Liver (tissue), 9 donors: ENCODE data around the gene SH3D21. TPM values are rescaled to one million over a fixed set of nuclear protein-coding genes. Genes with fewer than 3 reads are reported as not detected.
A peak's percentile ranks its signal among the peaks of the same experiment; 100 is the strongest.

Source experiments
- DNase-seq: peaks from one replicate; pipeline ENCODE4 v3.0.0-alpha.2; 2017; ENCODE audit warnings: low spot score
- H3K27ac ChIP-seq, 2 donors: one replicate each; pipeline ENCODE4 v1.7.0; 2013; ENCODE audit warnings: inconsistent platforms in 2 of 2, low read length in 2 of 2, control low read depth in 1 of 2, low read depth in 1 of 2, mild to moderate bottlenecking in 1 of 2
- H3K27me3 ChIP-seq, 4 donors: one replicate each; pipeline versions ENCODE4 v1.6.1 to v1.7.0; 2013; ENCODE audit warnings: low read length in 3 of 4, inconsistent platforms in 1 of 4, mild to moderate bottlenecking in 1 of 4, moderate library complexity in 1 of 4; ENCODE audit not compliant: control insufficient read depth in 4 of 4, insufficient read depth in 4 of 4
- H3K36me3 ChIP-seq, 4 donors: one replicate each; pipeline versions ENCODE4 v1.6.1 to v1.7.0; 2013; ENCODE audit warnings: low read length in 3 of 4, mild to moderate bottlenecking in 3 of 4, low read depth in 1 of 4, moderate library complexity in 1 of 4; ENCODE audit not compliant: control insufficient read depth in 4 of 4, insufficient read depth in 3 of 4
- H3K4me1 ChIP-seq, 4 donors: one replicate each; pipeline versions ENCODE4 v1.6.1 to v1.7.0; 2013; ENCODE audit warnings: low read length in 3 of 4, mild to moderate bottlenecking in 3 of 4, moderate library complexity in 1 of 4; ENCODE audit not compliant: control insufficient read depth in 4 of 4, insufficient read depth in 4 of 4
- H3K4me3 ChIP-seq, 3 donors: one replicate each; pipeline versions ENCODE4 v1.6.1 to v1.7.0; 2013; ENCODE audit warnings: low read length in 3 of 3, control low read depth in 1 of 3, low read depth in 1 of 3, mild to moderate bottlenecking in 1 of 3
- H3K9ac ChIP-seq, 2 donors: one replicate each; pipeline ENCODE4 v1.7.0; 2013; ENCODE audit warnings: low read length in 2 of 2, mild to moderate bottlenecking in 2 of 2, moderate library complexity in 2 of 2, control low read depth in 1 of 2, low read depth in 1 of 2
- H3K9me3 ChIP-seq, 4 donors: one replicate each; pipeline versions ENCODE4 v1.6.1 to v1.7.0; 2013; ENCODE audit warnings: low read length in 3 of 4; ENCODE audit not compliant: control insufficient read depth in 4 of 4
- ATF3 ChIP-seq: IDR thresholded peaks from 2 replicates; pipeline ENCODE4 v1.6.1; 2016; ENCODE audit warnings: antibody characterized with exemption
- CTCF ChIP-seq: fragments of 150-350 bp; IDR thresholded peaks from 2 replicates; pipeline ENCODE4 v1.5.1; 2017; ENCODE audit warnings: improper control_type of control experiment, low read depth, low read length; ENCODE audit not compliant: missing input control
- EGR1 ChIP-seq, 2 donors: IDR thresholded peaks; 2 replicates each; pipeline ENCODE4 v1.6.1; 2016 to 2018; ENCODE audit warnings: antibody characterized with exemption in 2 of 2, low read depth in 2 of 2
- FOXA2 ChIP-seq: IDR thresholded peaks from 2 replicates; pipeline ENCODE4 v1.6.1; 2016; ENCODE audit warnings: antibody characterized with exemption
- GABPA ChIP-seq, 2 donors: IDR thresholded peaks in 1 of 2; conservative IDR thresholded peaks in 1 of 2; 2 replicates each; pipeline ENCODE4 v1.6.1; 2016; ENCODE audit warnings: antibody characterized with exemption in 2 of 2, mild to moderate bottlenecking in 1 of 2, moderate library complexity in 1 of 2
- HNF4A ChIP-seq, 2 donors: conservative IDR thresholded peaks; 2 replicates each; pipeline ENCODE4 v1.6.1; 2016; ENCODE audit warnings: antibody characterized with exemption in 2 of 2, mild to moderate bottlenecking in 2 of 2
- HNF4G ChIP-seq: IDR thresholded peaks from 2 replicates; pipeline ENCODE4 v1.6.1; 2016; ENCODE audit warnings: antibody characterized with exemption
- JUND ChIP-seq, 2 donors: IDR thresholded peaks; 2 replicates each; pipeline ENCODE4 v1.6.1; 2016; ENCODE audit warnings: antibody characterized with exemption in 2 of 2
- MAX ChIP-seq: IDR thresholded peaks from 2 replicates; pipeline ENCODE4 v1.6.1; 2016; ENCODE audit warnings: antibody characterized with exemption
- NR2F2 ChIP-seq: IDR thresholded peaks from 2 replicates; pipeline ENCODE4 v1.6.1; 2016; ENCODE audit warnings: antibody characterized with exemption
- RAD21 ChIP-seq, 2 donors: IDR thresholded peaks; 2 replicates each; pipeline ENCODE4 v1.6.1; 2016; ENCODE audit warnings: antibody characterized with exemption in 2 of 2, mild to moderate bottlenecking in 2 of 2
- RXRA ChIP-seq, 2 donors: IDR thresholded peaks; 2 replicates each; pipeline ENCODE4 v1.6.1; 2017 to 2018; ENCODE audit warnings: antibody characterized with exemption in 2 of 2, mild to moderate bottlenecking in 1 of 2
- SP1 ChIP-seq: IDR thresholded peaks from 2 replicates; pipeline ENCODE4 v1.6.1; 2018; ENCODE audit warnings: antibody characterized with exemption, mild to moderate bottlenecking
- YY1 ChIP-seq: IDR thresholded peaks from 2 replicates; pipeline ENCODE4 v1.6.1; 2016; ENCODE audit warnings: antibody characterized with exemption, mild to moderate bottlenecking
- ZBTB33 ChIP-seq: IDR thresholded peaks from 2 replicates; pipeline ENCODE4 v1.6.1; 2016; ENCODE audit warnings: antibody characterized with exemption
- WGBS: extraction: QIAGEN DNeasy Blood & Tissue Kit; methylation state at CpG from one replicate; pipeline ENCODE4 v1.1.7; 2013; 5-methylcytosine and 5-hydroxymethylcytosine counted together
- polyA plus RNA-seq, 2 donors: library from polyadenylated mRNA; stranded (reverse) in 1 of 2; unstranded in 1 of 2; fragments of 200-250 nt in 1 of 2; fragments of >200 nt in 1 of 2; fragmentation: Nextera tagmentation in 1 of 2; extraction: Ambion mirVana in 1 of 2; gene quantifications; one replicate each; pipeline versions ENCODE4 v1.2.1 to v1.2.3, GENCODE V29; 2013 to 2015
- total RNA-seq, 2 donors: library from RNA; depleted of rRNA; stranded (reverse); fragments of >200 nt; gene quantifications; one replicate each; pipeline ENCODE4 v1.2.3, GENCODE V29; 2014
- donor health status: healthy.
- donor health status: healthy.
- donor health status: healthy.
- donor health status: healthy.
- donor health status: healthy.

Gene SH3D21
- total and polyA plus RNA-seq, 4 donors: 0.29 to 1.0 (median 0.41) TPM

- H3K4me3 ChIP-seq: no peak overlapping the region
- H3K9ac ChIP-seq: peak overlapping the region in 1 of 2 donors; percentile 16
- H3K9me3 ChIP-seq: no peaks in the 10 kb centered on the region
- H3K27ac ChIP-seq: peak overlapping the region; percentile 40 to 61
- TF ChIP-seq FOXA2 (no peak), RXRA (IDR thresholded peaks at IDR 0.05) (no peak), ZBTB33 (no peak), HNF4A (conservative IDR thresholded peaks at IDR 0.05) (no peak), ATF3 (no peak), CTCF (no peak), YY1 (no peak), HNF4G (no peak), JUND (IDR thresholded peaks at IDR 0.05) (no peak), GABPA (IDR thresholded peaks at IDR 0.05 in 1 of 2, conservative IDR thresholded peaks at IDR 0.05 in 1 of 2) (no peak), SP1 (no peak), NR2F2 (no peak), MAX (no peak), EGR1 (IDR thresholded peaks at IDR 0.05; ENCODE audit: low read depth in 2 of 2) (no peak)
- H3K36me3 ChIP-seq: peaks cover 17 to 30% (median 28%) of the 10 kb centered on the region in 4 donors
- no peak for DNase-seq
- 68% methylated on average over 7 of the region's 7 CpGs for WGBS
- H3K27me3 ChIP-seq: no peaks in the 10 kb centered on the region
- H3K4me1 ChIP-seq: peaks cover 3 to 15% (median 11%) of the 10 kb centered on the region in 4 donors
Observed at GRCh38 chr1:36305915-36306209, 306 bp upstream of the SH3D21 start.

- Histone ChIP-seq H3K27me3 (no peaks in the 10 kb centered on the region), H3K9ac (no peak overlapping the region), H3K4me1 (peaks cover 3 to 15% (median 11%) of the 10 kb centered on the region in 4 donors), H3K36me3 (peaks cover 14 to 19% (median 17%) of the 10 kb centered on the region in 4 donors), H3K9me3 (no peaks in the 10 kb centered on the region), H3K4me3 (peak overlapping the region in 2 of 3 donors; percentile 50 to 62), H3K27ac (peak overlapping the region in 1 of 2 donors; percentile 61)
- TF ChIP-seq HNF4A (conservative IDR thresholded peaks at IDR 0.05) (peak in 1 of 2 donors; percentile 7), SP1 (peak; percentile 39), RXRA (IDR thresholded peaks at IDR 0.05) (no peak), RAD21 (IDR thresholded peaks at IDR 0.05) (peak in 1 of 2 donors; percentile 11), FOXA2 (no peak)
- 3% methylated on average over 46 of the region's 46 CpGs for WGBS
- DNase-seq: peak; percentile 94
Observed at GRCh38 chr1:36306902-36307456, 811 bp downstream of the SH3D21 start.
